HG03108 (cell line): ENCODE data around the gene PAOX.
"Not testable (repeated sequence)": the region's sequence is repeated elsewhere in the genome, so short reads cannot be mapped to it uniquely, and the experiment has no call there.

Experiments
- ATAC-seq: cut with Tn5 transposase; IDR thresholded peaks from one replicate; pipeline ENCODE4 v1.9.1; 2021; ENCODE audit warnings: moderate library complexity; ENCODE audit not compliant: unreplicated experiment

PAOX gene

DNA sequence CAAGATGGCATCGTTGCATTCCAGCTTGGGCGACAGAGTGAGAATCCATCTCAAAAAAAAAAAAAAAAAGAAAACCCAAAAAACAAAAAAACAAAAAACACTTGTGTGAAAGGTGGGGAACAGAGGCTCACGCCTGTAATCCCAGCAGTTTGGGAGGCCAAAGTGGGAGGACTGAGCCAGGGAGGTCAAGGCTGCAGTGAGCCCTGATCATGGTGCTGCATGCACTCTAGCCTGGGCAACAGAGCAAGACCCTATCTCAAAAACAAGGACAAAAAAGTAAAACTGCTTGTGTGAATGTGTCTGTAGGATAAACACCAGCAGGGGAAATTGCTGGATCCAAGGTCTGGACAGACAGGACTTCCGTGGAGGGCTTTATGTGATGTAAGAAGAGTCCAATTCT is 4.5 kb downstream of the PAOX start:
- ATAC-seq = no peak

DNA sequence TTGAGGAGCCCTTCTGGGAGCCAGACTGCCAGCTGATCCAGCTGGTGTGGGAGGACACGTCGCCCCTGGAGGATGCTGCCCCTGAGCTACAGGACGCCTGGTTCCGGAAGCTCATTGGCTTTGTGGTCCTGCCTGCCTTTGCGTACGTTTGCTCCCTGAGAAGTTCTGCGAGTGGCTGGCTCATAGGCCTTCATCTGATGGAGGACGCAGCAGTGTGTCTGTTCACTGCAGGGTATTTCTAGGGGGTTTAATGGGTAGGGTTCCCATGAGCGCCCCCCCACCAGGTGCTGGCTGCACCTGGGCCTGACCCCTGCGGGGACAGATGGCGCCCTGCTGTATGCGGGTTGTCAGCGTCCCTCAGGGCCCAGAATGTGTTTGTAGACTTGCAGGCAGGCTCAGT is 5.0 kb downstream of the PAOX start:
- ATAC-seq = no peak

DNA sequence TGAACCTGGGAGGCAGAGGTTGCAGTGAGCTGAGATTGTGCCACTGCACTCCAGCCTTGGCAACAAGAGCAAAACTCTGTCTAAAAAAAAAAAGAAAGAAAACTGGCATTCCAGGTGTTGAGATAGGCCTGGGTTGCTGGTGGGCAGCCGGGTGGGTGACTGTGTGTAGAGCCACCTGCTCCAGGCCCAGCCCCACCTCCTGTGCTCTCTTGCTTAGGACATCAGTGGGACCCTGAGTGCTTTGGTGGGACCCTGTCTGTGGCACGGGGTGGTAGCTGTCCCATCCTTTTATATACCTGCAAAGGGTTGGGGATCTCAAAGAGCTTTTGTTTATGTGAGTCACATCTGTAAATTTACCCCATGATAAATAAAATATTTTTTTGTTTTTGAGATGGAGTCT is 6.2 kb downstream of the PAOX start:
- no peak for ATAC-seq

- not testable (repeated sequence) for ATAC-seq
Observed at GRCh38 chr10:133386951-133387350, 7.9 kb downstream of the PAOX start.

- no peak for ATAC-seq
Observed at GRCh38 chr10:133388236-133388972, 9.3 kb downstream of the PAOX start.

DNA sequence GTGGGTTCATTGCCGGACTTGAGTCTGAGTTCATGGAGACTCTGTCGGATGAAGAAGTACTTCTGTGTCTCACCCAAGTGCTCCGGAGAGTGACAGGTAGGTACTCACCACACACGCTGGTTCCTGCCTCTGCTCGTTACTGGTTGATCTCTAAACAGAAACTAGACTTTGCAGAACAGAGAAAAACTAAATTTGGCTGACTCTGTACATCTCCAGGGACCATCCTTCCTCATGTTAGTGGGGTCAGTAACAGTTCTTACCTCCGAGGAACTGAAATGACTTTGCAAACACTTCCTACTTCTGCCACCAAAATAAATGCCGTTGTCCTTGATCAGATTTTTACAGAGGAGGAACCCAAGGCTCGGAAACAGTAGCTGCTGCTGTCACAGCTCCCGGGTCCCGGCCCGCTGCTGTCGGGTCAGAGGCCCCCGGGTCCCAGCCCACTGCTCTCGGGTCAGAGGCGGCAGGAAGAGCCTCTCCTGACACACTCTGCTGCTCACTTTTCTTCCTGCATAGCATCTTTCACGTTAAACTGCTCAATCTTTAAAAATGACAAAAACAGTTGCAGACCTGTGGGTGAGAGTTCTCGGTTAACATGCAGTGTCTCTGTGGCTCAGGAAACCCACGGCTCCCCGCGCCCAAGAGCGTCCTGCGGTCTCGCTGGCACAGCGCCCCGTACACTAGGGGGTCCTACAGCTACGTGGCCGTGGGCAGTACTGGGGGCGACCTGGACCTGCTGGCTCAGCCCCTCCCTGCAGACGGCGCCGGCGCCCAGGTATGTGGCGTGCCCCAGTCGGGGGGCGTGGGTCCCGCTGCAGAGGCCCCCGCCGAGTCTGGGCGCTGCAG is 10.1 kb downstream of the PAOX start:
- ATAC-seq = peak; percentile 76

GRCh38 chr10:133390597-133391248 is 11.7 kb downstream of the PAOX start:
- ATAC-seq = no peak

GRCh38 chr10:133391249-133391635 is 12.2 kb downstream of the PAOX start:
- no peak for ATAC-seq

DNA sequence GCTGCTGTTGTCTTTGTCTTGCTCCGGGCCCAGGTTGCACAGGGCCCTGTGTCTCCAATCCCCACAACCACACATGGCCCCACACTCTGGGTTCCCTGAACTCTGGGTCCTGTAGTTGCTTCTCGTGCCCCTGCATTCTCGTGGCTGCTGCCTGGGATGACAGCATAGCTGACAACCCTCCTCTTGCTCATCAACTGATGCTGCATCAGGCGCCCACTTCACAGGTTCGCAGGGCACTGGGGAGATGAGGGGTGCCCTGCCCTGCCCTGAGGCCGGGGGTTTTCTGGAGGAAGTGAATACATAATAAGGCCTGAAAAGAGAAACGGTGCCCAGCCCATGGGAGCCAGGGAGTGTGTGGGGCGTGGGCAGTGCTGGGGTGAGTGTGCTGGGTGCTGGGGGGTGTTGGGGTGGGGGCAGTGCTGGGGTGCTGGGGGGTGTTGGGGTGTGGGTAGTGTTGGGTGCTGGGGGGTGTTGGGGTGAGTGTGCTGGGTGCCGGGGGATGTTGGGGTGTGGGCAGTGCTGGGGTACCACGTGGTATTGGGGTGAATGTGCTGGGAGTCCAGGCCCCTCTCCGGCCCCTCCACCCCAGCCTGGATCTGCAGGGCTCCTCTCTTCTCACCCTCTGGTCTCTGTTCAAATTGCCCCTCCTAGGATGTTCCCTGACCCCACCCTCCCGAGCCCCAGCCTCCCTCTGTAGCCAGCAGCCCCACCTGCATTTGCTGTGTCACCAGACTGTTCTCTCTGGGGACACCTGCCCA is 12.9 kb downstream of the PAOX start:
- no peak for ATAC-seq

DNA sequence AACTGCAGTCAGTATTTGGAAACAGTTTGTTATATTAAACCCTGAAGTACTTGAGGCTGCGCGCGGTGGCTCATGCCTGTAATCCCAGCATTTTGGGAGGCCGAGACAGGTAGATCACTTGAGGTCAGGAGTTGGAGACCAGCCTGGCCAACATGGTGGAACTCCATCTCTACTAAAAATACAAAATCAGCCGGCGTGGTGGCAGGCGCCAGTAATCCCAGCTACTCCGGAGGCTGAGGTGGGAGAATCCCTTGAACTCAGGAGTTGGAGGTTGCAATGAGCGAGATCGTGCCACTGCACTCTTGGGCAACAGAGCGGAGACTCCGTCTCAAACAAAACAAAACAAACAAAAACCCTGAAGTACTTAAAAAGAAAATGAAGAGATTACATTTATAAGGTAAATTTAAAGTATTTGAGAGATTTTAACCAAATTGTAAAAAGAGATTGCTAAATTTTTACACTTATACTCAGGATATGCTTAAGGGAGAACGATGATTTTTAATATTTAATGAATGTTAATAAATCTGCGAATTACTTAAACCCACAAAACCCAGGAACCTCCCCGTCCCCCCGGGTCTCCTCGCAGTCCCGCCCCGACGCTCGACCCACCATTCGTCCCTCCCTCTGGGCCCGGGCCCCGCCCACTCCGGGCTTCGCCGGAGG is 14.5 kb downstream of the PAOX start:
- no peak for ATAC-seq

GRCh38 chr10:133394064-133394663 is 15.1 kb downstream of the PAOX start, which contains the start of gene MTG1:
TSS of gene MTG1 (plus strand) at chr10:133394157. CDS start at chr10:133394221, 64 bp downstream.
- peak; percentile 62 for ATAC-seq

DNA sequence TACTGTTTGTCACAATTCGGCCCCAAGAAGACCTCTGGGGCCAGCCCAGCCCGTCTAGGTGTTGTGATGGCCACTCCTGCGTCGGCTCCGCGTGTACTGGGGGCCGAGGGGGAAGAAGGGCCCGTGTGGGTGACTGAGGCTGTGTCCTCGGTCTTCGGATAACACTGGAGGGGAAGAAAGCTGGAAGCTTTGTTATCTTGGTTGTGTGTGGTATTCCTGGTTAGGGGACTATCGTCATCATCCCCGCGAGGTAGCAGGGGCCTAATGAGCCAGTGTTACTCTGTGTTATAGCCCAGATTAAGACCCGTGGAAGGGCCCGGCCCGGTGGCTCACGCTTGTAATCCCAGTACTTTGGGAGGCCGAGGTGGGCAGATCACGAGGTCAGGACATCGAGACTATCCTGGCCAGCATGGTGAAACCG is 15.7 kb downstream of the PAOX start:
- ATAC-seq = no peak

- no peak for ATAC-seq
Observed at GRCh38 chr10:133396035-133396624, 17.1 kb downstream of the PAOX start.

GRCh38 chr10:133397938-133398337 is 18.9 kb downstream of the PAOX start:
- no peak for ATAC-seq

- ATAC-seq = no peak
Observed at GRCh38 chr10:133399123-133399601, 20.1 kb downstream of the PAOX start.

- peak; percentile 75 for ATAC-seq
Observed at GRCh38 chr10:133400624-133401424, 21.8 kb downstream of the PAOX start.

DNA sequence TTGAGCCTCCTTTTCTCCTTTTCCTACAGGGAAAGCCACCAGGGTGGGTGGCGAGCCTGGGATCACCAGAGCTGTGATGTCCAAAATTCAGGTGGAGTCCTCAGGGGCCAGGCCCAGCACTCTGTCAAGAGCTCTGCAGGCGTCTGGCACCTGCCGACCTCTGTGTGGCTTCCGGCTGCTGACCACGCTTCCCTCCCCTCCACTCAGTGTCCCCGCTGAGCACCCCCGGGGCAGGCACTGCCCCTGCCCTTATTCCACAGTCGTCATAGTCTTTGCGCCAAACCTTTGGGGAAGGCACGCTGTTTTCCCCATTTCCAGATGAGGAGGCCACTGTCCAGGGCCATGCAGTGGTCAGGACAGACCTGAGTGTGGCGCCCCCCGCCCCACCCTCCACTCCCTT is 22.4 kb downstream of the PAOX start:
- ATAC-seq = no peak

DNA sequence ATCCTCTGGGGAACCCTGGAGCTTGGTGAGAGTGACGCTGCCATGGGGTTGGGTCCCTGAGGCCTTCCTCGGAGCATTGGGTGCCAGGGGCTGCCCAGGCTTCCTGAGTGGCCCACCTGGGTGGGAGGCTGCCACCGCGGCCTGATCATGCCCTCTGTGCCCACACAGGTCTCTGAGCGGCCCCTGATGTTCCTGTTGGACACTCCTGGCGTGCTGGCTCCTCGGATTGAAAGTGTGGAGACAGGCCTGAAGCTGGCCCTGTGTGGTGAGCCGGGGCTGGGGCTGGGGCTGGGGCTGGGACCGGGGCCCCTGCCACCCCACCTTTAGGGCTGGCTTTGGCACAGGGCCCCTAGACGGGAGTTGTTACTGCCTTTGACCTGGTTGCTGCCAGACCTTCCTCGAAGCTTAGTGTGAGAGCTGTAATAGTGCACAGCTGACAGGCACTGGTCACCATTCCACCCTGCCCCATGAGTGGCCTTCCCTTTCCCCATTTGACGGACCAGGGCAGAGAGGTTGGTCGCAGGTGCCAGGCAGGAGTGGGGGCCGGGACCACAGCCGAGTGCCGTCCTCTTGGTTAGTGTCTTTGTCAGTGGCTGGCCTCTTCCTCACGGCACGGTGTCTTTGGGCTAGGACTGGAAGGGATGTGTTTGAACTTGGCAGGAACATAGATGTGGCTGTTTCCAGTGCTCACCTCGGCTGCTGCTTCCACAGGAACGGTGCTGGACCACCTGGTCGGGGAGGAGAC is 23.1 kb downstream of the PAOX start:
- no peak for ATAC-seq
